Activated naive CD4-positive, alpha-beta T cell treated with anti-CD3 and anti-CD28 coated beads, Interleukin-2, amount 10 ng/mL, durations not matched to agents 7 days and 5 days (primary cell): ENCODE measurements around the gene RHOH.

ENCODE experiments used
- CTCF ChIA-PET: fragments of 350-600 bp; sonication (Branson Sonifier 250); formaldehyde crosslinking; loops from one replicate; lab custom pipeline; 2021; ENCODE audit warnings: antibody characterized with exemption; lab: Charles Lee
- DNase-seq: peaks from one replicate; pipeline ENCODE4 v3.0.0-alpha.2; 2020
- H3K27ac Mint-ChIP-seq: one replicate; pipeline ENCODE4 v1.8.0; 2021; ENCODE audit warnings: mild to moderate bottlenecking, moderate library complexity, mixed read lengths
- H3K27me3 Mint-ChIP-seq: one replicate; pipeline ENCODE4 v1.8.0; 2021; ENCODE audit warnings: mild to moderate bottlenecking, mixed read lengths
- H3K36me3 Mint-ChIP-seq: one replicate; pipeline ENCODE4 v1.8.0; 2021; ENCODE audit warnings: mixed read lengths
- H3K4me1 Mint-ChIP-seq: one replicate; pipeline ENCODE4 v1.8.0; 2021; ENCODE audit warnings: mixed read lengths
- H3K4me3 Mint-ChIP-seq: one replicate; pipeline ENCODE4 v1.8.0; 2021; ENCODE audit warnings: mild to moderate bottlenecking, moderate library complexity, mixed read lengths
- H3K9me3 Mint-ChIP-seq: one replicate; pipeline ENCODE4 v1.8.0; 2021; ENCODE audit warnings: mixed read lengths

The RHOH gene

GRCh38 chr4:40241026-40241425 lies 44.2 kb downstream of the RHOH start:
- Mint-ChIP-seq H3K4me1 (peaks cover 98% of the 10 kb centered on the region), H3K27ac (peak overlapping the region; percentile 85), H3K9me3 (no peaks in the 10 kb centered on the region), H3K36me3 (peaks cover 86% of the 10 kb centered on the region), H3K27me3 (no peaks in the 10 kb centered on the region), H3K4me3 (peak overlapping the region; percentile 50)
- CTCF ChIA-PET = interaction anchor here (0.9 to 1.3 kb wide), 3 partner anchors 10 to 76 kb away, joined by 3 to 4 read pairs (median 3); no protein-coding TSS in a partner anchor
- DNase-seq = no peak

- Mint-ChIP-seq H3K9me3 (no peaks in the 10 kb centered on the region), H3K4me1 (peaks cover 98% of the 10 kb centered on the region), H3K27ac (peak overlapping the region; percentile 85), H3K36me3 (peaks cover 86% of the 10 kb centered on the region), H3K27me3 (no peaks in the 10 kb centered on the region), H3K4me3 (peak overlapping the region; percentile 50)
- CTCF ChIA-PET = interaction anchor here (0.9 to 1.5 kb wide), 4 partner anchors 17 to 76 kb away, joined by 3 to 5 read pairs (median 4); no protein-coding TSS in a partner anchor
- DNase-seq = no peak
Measured at GRCh38 chr4:40241941-40242340, 45.1 kb downstream of the RHOH start.

GRCh38 chr4:40243386-40243948 lies 46.6 kb downstream of the RHOH start:
- DNase-seq = no peak
- no peaks in the 10 kb centered on the region for H3K27me3 Mint-ChIP-seq
- CTCF ChIA-PET = interaction anchor here (0.7 to 1.4 kb wide), 5 partner anchors 10 to 82 kb away, joined by 3 to 5 read pairs (median 4); no protein-coding TSS in a partner anchor
- H3K27ac Mint-ChIP-seq = peak overlapping the region; percentile 85
- H3K4me3 Mint-ChIP-seq = peak overlapping the region; percentile 55
- H3K36me3 Mint-ChIP-seq = peaks cover 78% of the 10 kb centered on the region
- H3K9me3 Mint-ChIP-seq = no peaks in the 10 kb centered on the region
- peaks cover 94% of the 10 kb centered on the region for H3K4me1 Mint-ChIP-seq

GRCh38 chr4:40244606-40245005 lies 47.8 kb downstream of the RHOH start:
- no peaks in the 10 kb centered on the region for H3K27me3 Mint-ChIP-seq
- peaks cover 94% of the 10 kb centered on the region for H3K4me1 Mint-ChIP-seq
- no peak for DNase-seq
- peaks cover 80% of the 10 kb centered on the region for H3K36me3 Mint-ChIP-seq
- H3K9me3 Mint-ChIP-seq = no peaks in the 10 kb centered on the region
- CTCF ChIA-PET = interaction anchor here (0.6 to 1.6 kb wide), 3 partner anchors 14 to 73 kb away, joined by 3 to 5 read pairs (median 3); no protein-coding TSS in a partner anchor
- peak overlapping the region; percentile 51 for H3K4me3 Mint-ChIP-seq
- H3K27ac Mint-ChIP-seq = peak overlapping the region; percentile 92

- H3K9me3 Mint-ChIP-seq = no peaks in the 10 kb centered on the region
- peak overlapping the region; percentile 43 for H3K4me3 Mint-ChIP-seq
- H3K36me3 Mint-ChIP-seq = peaks cover 75% of the 10 kb centered on the region
Measured at GRCh38 chr4:40245550-40245949, 48.7 kb downstream of the RHOH start.

GRCh38 chr4:40246011-40246900 lies 49.4 kb downstream of the RHOH start:
- Mint-ChIP-seq H3K27me3 (no peaks in the 10 kb centered on the region), H3K4me3 (no peak overlapping the region), H3K36me3 (peaks cover 72% of the 10 kb centered on the region), H3K9me3 (no peaks in the 10 kb centered on the region), H3K27ac (peak overlapping the region; percentile 92), H3K4me1 (peaks cover 91% of the 10 kb centered on the region)
- CTCF ChIA-PET = interaction anchor here (1.6 kb wide), 1 partner anchor 13 kb away, joined by 5 read pairs; no protein-coding TSS in a partner anchor
- DNase-seq = no peak

More at GRCh38 chr4:40245550-40245949, 48.7 kb downstream of the RHOH start:
- H3K4me1 Mint-ChIP-seq = peaks cover 93% of the 10 kb centered on the region
- no peaks in the 10 kb centered on the region for H3K27me3 Mint-ChIP-seq
- no peak for DNase-seq
- CTCF ChIA-PET = interaction anchor here (0.6 to 1.6 kb wide), 3 partner anchors 13 to 72 kb away, joined by 3 to 5 read pairs (median 3); no protein-coding TSS in a partner anchor
- peak overlapping the region; percentile 92 for H3K27ac Mint-ChIP-seq

GRCh38 chr4:40246938-40247337 lies 50.1 kb downstream of the RHOH start:
- DNase-seq = no peak
- Mint-ChIP-seq H3K4me1 (peaks cover 91% of the 10 kb centered on the region), H3K9me3 (no peaks in the 10 kb centered on the region), H3K27me3 (no peaks in the 10 kb centered on the region), H3K4me3 (peak overlapping the region; percentile 46), H3K36me3 (peaks cover 69% of the 10 kb centered on the region), H3K27ac (peak overlapping the region; percentile 92)
- CTCF ChIA-PET = interaction anchor here (0.7 to 1.7 kb wide), 4 partner anchors 12 to 70 kb away, joined by 3 to 5 read pairs (median 3); no protein-coding TSS in a partner anchor

GRCh38 chr4:40247350-40247749 lies 50.5 kb downstream of the RHOH start:
- no peaks in the 10 kb centered on the region for H3K9me3 Mint-ChIP-seq
- H3K36me3 Mint-ChIP-seq = peaks cover 65% of the 10 kb centered on the region
- peaks cover 88% of the 10 kb centered on the region for H3K4me1 Mint-ChIP-seq
- peak; percentile 80 for DNase-seq
- CTCF ChIA-PET = interaction anchor here (0.7 to 1.7 kb wide), 5 partner anchors 9 to 69 kb away, joined by 3 to 5 read pairs (median 3); no protein-coding TSS in a partner anchor
- H3K4me3 Mint-ChIP-seq = peak overlapping the region; percentile 46
- H3K27ac Mint-ChIP-seq = peak overlapping the region; percentile 92
- H3K27me3 Mint-ChIP-seq = no peaks in the 10 kb centered on the region

- Mint-ChIP-seq H3K36me3 (peaks cover 29% of the 10 kb centered on the region), H3K4me3 (no peak overlapping the region), H3K27me3 (no peaks in the 10 kb centered on the region), H3K27ac (peak overlapping the region; percentile 1), H3K4me1 (peaks cover 86% of the 10 kb centered on the region), H3K9me3 (no peaks in the 10 kb centered on the region)
- CTCF ChIA-PET = interaction anchor here (1.0 kb wide), 1 partner anchor 33 kb away, joined by 4 read pairs; no protein-coding TSS in a partner anchor
- DNase-seq = no peak
Measured at GRCh38 chr4:40251366-40251765, 54.5 kb downstream of the RHOH start.

- no peaks in the 10 kb centered on the region for H3K9me3 Mint-ChIP-seq
- no peaks in the 10 kb centered on the region for H3K27me3 Mint-ChIP-seq
- peak overlapping the region; percentile 33 for H3K4me3 Mint-ChIP-seq
- no peak for DNase-seq
- CTCF ChIA-PET = interaction anchor here (0.6 to 2.7 kb wide), 5 partner anchors 11 to 56 kb away, joined by 3 to 7 read pairs (median 3); no protein-coding TSS in a partner anchor
- H3K36me3 Mint-ChIP-seq = peaks cover 11% of the 10 kb centered on the region
- H3K4me1 Mint-ChIP-seq = peaks cover 88% of the 10 kb centered on the region
- peak overlapping the region; percentile 86 for H3K27ac Mint-ChIP-seq
Measured at GRCh38 chr4:40253906-40254305, 57.1 kb downstream of the RHOH start.

GRCh38 chr4:40254608-40255392 lies 58.0 kb downstream of the RHOH start:
- H3K9me3 Mint-ChIP-seq = peaks cover 2% of the 10 kb centered on the region
- H3K36me3 Mint-ChIP-seq = peaks cover 6% of the 10 kb centered on the region
- CTCF ChIA-PET = interaction anchor here (1.2 to 2.7 kb wide), 3 partner anchors 26 to 55 kb away, joined by 3 to 7 read pairs (median 3); no protein-coding TSS in a partner anchor
- peaks cover 87% of the 10 kb centered on the region for H3K4me1 Mint-ChIP-seq
- H3K4me3 Mint-ChIP-seq = peak overlapping the region; percentile 33
- peak overlapping the region; percentile 86 for H3K27ac Mint-ChIP-seq
- H3K27me3 Mint-ChIP-seq = no peaks in the 10 kb centered on the region
- DNase-seq = peak; percentile 51

- peak overlapping the region; percentile 86 for H3K27ac Mint-ChIP-seq
- DNase-seq = no peak
Measured at GRCh38 chr4:40255393-40256281, 58.8 kb downstream of the RHOH start.

More at GRCh38 chr4:40255393-40256281, 58.8 kb downstream of the RHOH start:
- Mint-ChIP-seq H3K36me3 (peaks cover 5% of the 10 kb centered on the region), H3K27me3 (no peaks in the 10 kb centered on the region), H3K4me1 (peaks cover 81% of the 10 kb centered on the region), H3K4me3 (peak overlapping the region; percentile 24), H3K9me3 (peaks cover 2% of the 10 kb centered on the region)
- CTCF ChIA-PET = interaction anchor here (1.0 to 4.4 kb wide), 6 partner anchors 26 to 56 kb away, joined by 3 to 22 read pairs (median 4); no protein-coding TSS in a partner anchor
